ENCODE measurements around the gene PLOD1.

The PLOD1 gene

GRCh38 chr1:11940260-11940921 is 5.9 kb downstream of the PLOD1 start:
- FAIRE-seq (no peak), DNase-seq (ENCODE audit: insufficient read length, low spot score) (no peak)
- no peak for TF ChIP-seq POLR2A (IDR thresholded peaks at IDR 0.05; ENCODE audit: low read depth, low read length)

DNA sequence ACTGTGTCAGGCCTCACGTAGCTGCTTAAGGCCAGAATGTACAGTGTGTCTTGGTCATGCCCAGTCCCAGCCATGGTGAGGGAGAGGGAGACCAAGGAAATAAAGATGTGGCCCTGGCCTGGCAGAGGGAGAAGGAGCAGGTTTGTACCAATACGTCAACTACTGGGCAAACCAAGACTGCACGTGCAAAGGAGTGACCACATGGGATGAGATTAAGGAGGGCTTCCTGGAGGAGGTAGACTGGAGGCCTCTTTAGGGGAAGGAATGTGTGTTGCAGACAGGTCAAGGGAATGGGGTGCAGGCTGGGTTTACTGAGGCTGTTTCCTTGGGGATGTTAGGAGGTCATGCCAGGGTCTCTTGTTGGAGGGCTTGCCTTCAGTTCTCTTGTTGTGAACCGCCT is 7.8 kb downstream of the PLOD1 start:
- DNase-seq (ENCODE audit: insufficient read length, low spot score): no peak
- no peak for TF ChIP-seq POLR2A (IDR thresholded peaks at IDR 0.05; ENCODE audit: low read depth, low read length)
- no peak for FAIRE-seq

DNA sequence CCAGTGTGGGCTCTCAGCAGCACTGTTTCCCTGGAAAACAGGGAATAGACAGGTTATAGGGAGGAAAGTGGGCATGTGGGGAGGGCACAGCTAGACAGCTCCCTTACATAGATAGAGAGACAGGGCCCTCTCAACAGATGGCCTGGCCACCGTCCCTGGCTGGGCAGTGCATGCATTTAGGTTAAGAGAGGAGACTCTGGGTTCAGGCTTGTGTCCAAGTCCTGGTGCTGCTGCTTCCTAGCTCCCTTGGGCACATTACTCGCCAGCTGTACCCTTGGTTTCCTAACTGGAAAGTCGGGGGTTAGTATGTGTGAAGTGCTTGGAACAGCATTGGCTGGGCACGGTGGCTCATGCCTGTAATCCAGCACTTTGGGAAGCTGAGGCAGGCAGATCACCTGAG is 9.1 kb downstream of the PLOD1 start:
- FAIRE-seq (no peak), DNase-seq (ENCODE audit: insufficient read length, low spot score) (no peak)
- no peak for TF ChIP-seq POLR2A (IDR thresholded peaks at IDR 0.05; ENCODE audit: low read depth, low read length)

DNA sequence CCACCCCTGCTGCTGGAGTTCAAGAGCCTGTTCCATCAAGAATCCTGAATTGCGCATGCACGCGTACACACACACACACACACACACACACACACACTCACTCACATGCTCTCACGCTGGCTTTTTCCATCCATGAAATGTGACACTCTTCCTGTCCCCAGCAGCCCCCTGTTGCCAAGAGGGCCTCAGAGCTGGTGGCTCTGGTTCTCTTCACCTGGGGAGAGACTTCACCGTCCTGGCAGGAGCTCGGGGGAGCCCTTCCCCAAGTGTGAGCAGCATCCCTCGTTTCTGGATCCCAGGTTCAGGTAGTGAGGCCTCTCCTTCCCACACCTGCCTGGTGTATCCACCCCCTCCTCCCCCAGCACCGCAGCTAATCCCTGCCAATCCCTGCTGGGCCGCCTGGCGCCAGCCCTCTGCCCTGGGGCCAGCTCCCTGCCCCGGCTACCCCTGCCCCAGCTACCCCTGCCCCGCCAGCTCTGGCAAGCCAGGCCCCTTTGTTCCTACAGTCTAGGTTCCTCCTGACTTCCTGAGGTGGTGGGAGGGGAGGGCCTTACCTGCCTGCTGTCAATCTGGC is 9.9 kb downstream of the PLOD1 start:
- TF ChIP-seq POLR2A (IDR thresholded peaks at IDR 0.05; ENCODE audit: low read depth, low read length): no peak
- DNase-seq (ENCODE audit: insufficient read length, low spot score): no peak
- FAIRE-seq: no peak

DNA sequence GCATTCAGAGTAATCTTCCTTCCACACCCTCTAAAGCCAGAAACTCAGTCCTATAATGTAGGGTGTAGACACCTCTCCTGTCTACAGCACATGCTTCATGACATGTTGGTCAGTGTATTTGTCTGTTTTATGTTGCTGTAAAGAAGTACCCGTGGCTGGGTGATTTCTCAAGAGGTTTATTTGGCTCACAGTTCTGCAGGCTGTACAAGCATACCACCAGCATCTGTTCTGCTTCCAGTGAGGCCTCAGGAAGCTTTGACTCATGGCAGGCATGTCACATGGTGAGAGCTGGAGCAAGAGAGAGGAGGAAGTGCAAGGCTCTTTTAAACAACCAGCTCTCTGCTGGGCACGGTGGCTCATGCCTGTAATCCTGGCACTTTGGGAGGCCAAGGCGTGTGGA is 12.1 kb downstream of the PLOD1 start:
- TF ChIP-seq POLR2A (IDR thresholded peaks at IDR 0.05; ENCODE audit: low read depth, low read length): no peak
- no peak for DNase-seq (ENCODE audit: insufficient read length, low spot score)
- no peak for FAIRE-seq

DNA sequence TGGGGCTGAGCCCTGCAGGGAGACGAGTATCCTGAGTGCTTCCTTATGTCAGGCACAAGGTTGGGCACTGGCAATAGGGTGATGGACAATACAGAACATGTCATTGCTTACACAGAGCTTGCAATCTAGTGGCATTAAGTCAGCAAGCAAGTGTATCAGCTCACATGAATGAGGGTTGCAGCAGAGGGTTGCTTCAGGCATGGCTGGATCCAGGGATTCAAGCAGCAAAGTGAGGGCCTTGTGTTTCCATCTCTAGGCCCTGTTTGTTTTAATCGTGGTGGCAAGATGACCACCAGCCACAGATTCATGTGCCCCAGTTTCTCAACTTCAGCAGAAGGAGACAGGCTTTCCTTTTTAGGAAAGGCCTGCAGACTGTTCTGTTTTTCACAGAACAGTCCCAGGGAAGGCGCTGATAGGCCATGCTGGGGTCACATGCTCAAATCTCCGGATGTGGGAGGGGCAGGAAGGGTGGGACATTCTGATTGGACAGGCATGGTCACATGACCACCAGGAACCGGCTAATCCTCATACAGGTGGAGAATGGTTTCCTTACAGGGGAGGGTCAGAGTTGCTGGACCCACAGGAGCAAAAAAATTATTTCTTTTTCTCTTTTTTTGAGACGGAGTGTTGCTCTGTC is 14.4 kb downstream of the PLOD1 start:
- DNase-seq (ENCODE audit: insufficient read length, low spot score) (no peak), FAIRE-seq (no peak)
- TF ChIP-seq POLR2A (IDR thresholded peaks at IDR 0.05; ENCODE audit: low read depth, low read length): no peak

GRCh38 chr1:11951901-11952300 is 17.4 kb downstream of the PLOD1 start:
- no peak for TF ChIP-seq POLR2A (IDR thresholded peaks at IDR 0.05; ENCODE audit: low read depth, low read length)
- no peak for FAIRE-seq
- DNase-seq (ENCODE audit: insufficient read length, low spot score): no peak

GRCh38 chr1:11952455-11953109 is 18.1 kb downstream of the PLOD1 start:
- DNase-seq (ENCODE audit: insufficient read length, low spot score): no peak
- no peak for FAIRE-seq
- no peak for TF ChIP-seq POLR2A (IDR thresholded peaks at IDR 0.05; ENCODE audit: low read depth, low read length)

DNA sequence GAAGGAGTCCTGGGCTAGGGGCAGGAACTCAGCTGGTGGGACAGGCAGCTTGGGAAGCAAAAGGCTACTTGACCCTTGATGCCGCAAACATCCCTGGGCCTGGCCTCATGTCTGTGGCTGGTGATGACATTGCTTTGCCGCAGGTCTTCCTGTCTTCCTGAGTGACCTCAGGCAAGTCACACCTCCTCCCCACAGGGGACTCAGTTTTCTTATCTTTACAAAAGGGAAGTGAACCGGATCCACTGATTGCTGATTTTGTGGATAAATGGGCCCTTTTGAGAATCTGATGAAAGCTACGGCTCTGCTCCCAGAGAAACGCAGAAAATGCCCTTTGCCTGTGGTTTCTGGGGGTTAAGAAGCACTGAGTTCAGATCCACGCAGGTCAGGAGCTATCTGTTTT is 20.7 kb downstream of the PLOD1 start:
- DNase-seq (ENCODE audit: insufficient read length, low spot score) (no peak), FAIRE-seq (no peak)
- TF ChIP-seq POLR2A (IDR thresholded peaks at IDR 0.05; ENCODE audit: low read depth, low read length): no peak

- DNase-seq (ENCODE audit: insufficient read length, low spot score) (no peak), FAIRE-seq (no peak)
- no peak for TF ChIP-seq POLR2A (IDR thresholded peaks at IDR 0.05; ENCODE audit: low read depth, low read length)
Measured at GRCh38 chr1:11957398-11957797, 22.9 kb downstream of the PLOD1 start.

- DNase-seq (ENCODE audit: insufficient read length, low spot score) (no peak), FAIRE-seq (no peak)
- no peak for TF ChIP-seq POLR2A (IDR thresholded peaks at IDR 0.05; ENCODE audit: low read depth, low read length)
Measured at GRCh38 chr1:11957897-11958296, 23.4 kb downstream of the PLOD1 start.

DNA sequence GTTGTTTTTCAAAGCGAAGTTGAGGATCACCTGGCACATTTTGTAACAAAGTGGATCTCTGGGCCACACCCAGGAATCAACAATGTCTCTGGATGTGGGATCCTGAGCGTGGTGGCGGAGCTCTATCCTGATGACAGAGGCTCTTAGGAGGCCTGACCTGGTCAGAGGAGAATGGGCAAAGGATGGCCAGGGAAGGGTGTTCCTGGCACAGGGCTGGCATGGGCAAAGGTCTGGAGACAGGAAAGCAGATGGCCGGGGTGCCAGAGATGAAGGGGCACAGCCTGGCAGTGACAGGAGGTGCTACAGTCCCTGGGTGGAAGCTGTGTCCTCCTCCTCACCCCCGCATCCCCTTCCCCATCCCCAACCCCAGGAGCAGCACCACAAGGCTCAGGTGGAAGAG is 25.8 kb downstream of the PLOD1 start:
- FAIRE-seq (no peak), DNase-seq (ENCODE audit: insufficient read length, low spot score) (no peak)
- TF ChIP-seq POLR2A (IDR thresholded peaks at IDR 0.05; ENCODE audit: low read depth, low read length): no peak

DNA sequence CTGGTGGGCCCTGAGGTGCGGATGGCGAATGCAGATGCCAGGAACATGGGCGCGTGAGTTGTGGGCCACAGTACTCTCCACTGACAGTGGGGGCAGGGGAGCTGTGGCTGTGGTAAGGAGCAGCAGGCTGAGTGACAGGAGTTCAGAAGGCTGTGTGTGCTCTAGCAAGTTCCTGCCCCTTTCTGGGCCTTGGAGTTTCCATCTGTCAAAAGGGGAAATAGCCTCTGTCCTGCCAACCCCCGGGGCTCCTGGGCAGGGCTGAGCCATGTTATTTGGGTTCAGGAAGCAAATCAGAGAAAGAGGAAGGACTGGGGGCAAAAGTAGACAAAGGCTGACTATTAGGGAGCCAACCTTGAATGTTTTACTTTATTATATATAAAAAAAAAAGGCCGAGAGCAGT is 26.2 kb downstream of the PLOD1 start:
- TF ChIP-seq POLR2A (IDR thresholded peaks at IDR 0.05; ENCODE audit: low read depth, low read length): no peak
- no peak for FAIRE-seq
- DNase-seq (ENCODE audit: insufficient read length, low spot score): no peak

- no peak for FAIRE-seq
- no peak for TF ChIP-seq POLR2A (IDR thresholded peaks at IDR 0.05; ENCODE audit: low read depth, low read length)
- DNase-seq (ENCODE audit: insufficient read length, low spot score): no peak
Measured at GRCh38 chr1:11961230-11961629, 26.7 kb downstream of the PLOD1 start.

- no peak for TF ChIP-seq POLR2A (IDR thresholded peaks at IDR 0.05; ENCODE audit: low read depth, low read length)
- FAIRE-seq (no peak), DNase-seq (ENCODE audit: insufficient read length, low spot score) (no peak)
Measured at GRCh38 chr1:11963622-11964021, 29.1 kb downstream of the PLOD1 start.
